SH-SY5Y (cell line): ENCODE data around the gene SLK.

ENCODE experiments used
- GATA2 ChIP-seq: IDR thresholded peaks from 2 replicates; pipeline ENCODE4 v1.6.1; 2011; ENCODE audit warnings: mild to moderate bottlenecking, low read depth, low read length
- GATA3 ChIP-seq: IDR thresholded peaks from 2 replicates; pipeline ENCODE4 v1.6.1; 2011; ENCODE audit warnings: low read depth, mild to moderate bottlenecking, low read length, moderate library complexity

GRCh38 chr10:104043185-104043830, 76.4 kb downstream of the SLK start:
- TF ChIP-seq GATA2, result no peak
- no peak for TF ChIP-seq GATA3
